HepG2 (cell line): Measurements from ENCODE around the gene TMPO. TPM values are rescaled to one million over a fixed set of nuclear protein-coding genes. Genes with fewer than 3 reads are reported as not detected.

ENCODE experiments used
- NRL ChIP-seq: sonication (generic); formaldehyde crosslinking; IDR thresholded peaks from 2 replicates; pipeline ENCODE4 v1.5.0; 2020; ENCODE audit warnings: missing genetic modification reagents, mild to moderate bottlenecking, moderate library complexity, borderline replicate concordance
- RBFOX2 ChIP-seq: fragments of 200-400 bp; formaldehyde crosslinking; IDR thresholded peaks from 2 replicates; pipeline ENCODE4 v1.6.1; 2017; ENCODE audit warnings: low read depth, mild to moderate bottlenecking, low read length
- SOX5 ChIP-seq: IDR thresholded peaks from 2 replicates; pipeline ENCODE4 v1.6.1; 2016; ENCODE audit warnings: borderline replicate concordance
- SRSF1 ChIP-seq: fragments of 200-400 bp; formaldehyde crosslinking; optimal IDR thresholded peaks from 2 replicates; pipeline ENCODE3; 2017; ENCODE audit warnings: mild to moderate bottlenecking, low read depth, low read length, moderate library complexity
- TAF1 ChIP-seq: sonication (generic); formaldehyde crosslinking; IDR thresholded peaks from 2 replicates; pipeline ENCODE4 v1.4.0; 2020; ENCODE audit warnings: missing genetic modification reagents
- ZBTB40 ChIP-seq, 2 experiments: fragments of 450-650 bp in 1 of 2; sonication (generic) in 1 of 2; formaldehyde crosslinking in 1 of 2; IDR thresholded peaks; 2 replicates each; pipeline versions ENCODE4 v1.6.1 to v1.8.0; 2016 to 2022; ENCODE audit warnings: antibody characterized with exemption in 1 of 2, mild to moderate bottlenecking in 1 of 2, missing genetic modification reagents in 1 of 2
- ZNF30 ChIP-seq: sonication (generic); formaldehyde crosslinking; IDR thresholded peaks from 2 replicates; pipeline ENCODE4 v1.5.0; 2020; ENCODE audit warnings: mild to moderate bottlenecking, missing genetic modification reagents
- ZNF605 ChIP-seq: sonication (generic); formaldehyde crosslinking; IDR thresholded peaks from 2 replicates; pipeline ENCODE4 v1.8.0; 2022; ENCODE audit warnings: mild to moderate bottlenecking, missing genetic modification reagents
- polyA plus RNA-seq, 8 experiments: library from polyadenylated mRNA; depleted of rRNA in 3 of 8; stranded (reverse) in 7 of 8; unstranded in 1 of 8; fragments of >200 nt; fragmentation: Illumina TruSeq in 4 of 8; extraction: Trizol in 4 of 8; gene quantifications; 2 replicates each; pipeline versions ENCODE4 v1.2.1 to v1.2.3, GENCODE V29; 2011 to 2016; ENCODE audit warnings: low read depth in 4 of 8, missing spikeins in 1 of 8, mixed read lengths in 1 of 8; ENCODE audit not compliant: insufficient read depth in 1 of 8
- total RNA-seq, 5 experiments: library from RNA; depleted of rRNA; stranded (reverse); fragments of >200 nt; fragmentation: Illumina TruSeq; extraction: Trizol; gene quantifications; 2 replicates each; pipeline ENCODE4 v1.2.3, GENCODE V29; 2016; ENCODE audit warnings: low read depth in 1 of 5
- TF ChIP-seq, protein P1 (sequence below): sonication (generic); formaldehyde crosslinking; IDR thresholded peaks from 2 replicates; pipeline ENCODE4 v1.8.0; 2022; ENCODE audit warnings: missing genetic modification reagents, mild to moderate bottlenecking, inconsistent platforms, borderline replicate concordance
- TF ChIP-seq, protein P2 (sequence below): sonication (generic); formaldehyde crosslinking; IDR thresholded peaks from 2 replicates; pipeline ENCODE4 v1.5.1; 2020; ENCODE audit warnings: mild to moderate bottlenecking, moderate library complexity, missing genetic modification reagents
- TF ChIP-seq, protein P3 (sequence below): sonication (generic); formaldehyde crosslinking; IDR thresholded peaks from 2 replicates; pipeline ENCODE4 v1.4.0; 2020; ENCODE audit warnings: mild to moderate bottlenecking, low read depth, missing genetic modification reagents

Gene TMPO
- total and polyA plus RNA-seq, 2 of the 13 experiments (the other 11 are each of a cell fraction or from before 2014, with no cell fraction given): 24.2 to 167 TPM

DNA sequence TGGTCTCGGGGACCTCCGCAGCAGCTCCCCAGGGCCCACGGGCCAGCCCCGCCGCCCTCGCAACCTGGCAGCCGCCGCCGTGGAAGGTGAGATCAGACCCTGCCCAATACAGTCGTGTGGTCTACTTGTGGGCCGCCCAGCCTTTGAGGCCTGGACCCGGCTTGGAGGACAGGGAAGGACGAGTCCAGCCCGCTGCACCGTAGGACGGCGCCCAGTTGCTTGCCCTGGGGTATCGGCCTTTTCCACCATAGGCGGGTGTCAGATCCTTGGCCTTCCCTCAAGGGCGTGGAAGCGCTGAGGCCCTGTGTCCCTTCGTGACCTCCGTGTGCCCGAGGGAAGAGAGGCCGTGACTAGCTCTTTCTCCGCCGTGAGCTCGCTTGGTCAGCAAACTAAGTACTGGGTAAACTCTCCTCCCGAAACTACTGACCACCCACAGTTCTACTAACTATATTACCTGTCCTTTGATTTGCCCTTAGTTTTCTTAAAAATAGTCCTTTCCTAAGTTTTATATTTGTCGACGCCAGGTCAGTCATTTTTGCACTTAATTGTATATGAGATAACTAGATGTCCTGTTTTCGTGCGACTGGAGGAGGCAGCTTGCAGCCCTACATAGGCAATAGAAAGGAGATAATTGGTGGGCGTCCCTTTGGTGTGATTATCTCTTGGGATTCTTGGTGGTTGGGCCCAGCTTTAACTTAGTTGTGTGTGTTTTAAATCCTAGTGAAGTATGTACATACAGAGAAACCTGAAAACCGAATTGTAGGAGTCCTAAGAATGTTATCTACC is 78.9 kb downstream of the TMPO start (continued):
- TF ChIP-seq ZBTB40 (IDR thresholded peaks at IDR 0.05) (no peak), ZBTB40 (CRISPR knock-in tag; IDR thresholded peaks at IDR 0.05) (peak; percentile 73), ZNF30 (CRISPR knock-in tag) (0 out of 2 replicates have a peak, but pooled peaks have one; percentile 77), SOX5 (CRISPR knock-in tag) (no peak), TAF1 (CRISPR knock-in tag) (no peak), RBFOX2 (peak; percentile 38), NRL (CRISPR knock-in tag) (peak; percentile 37; the same call in 1 of the 2 replicates), ZNF605 (CRISPR knock-in tag) (peak; percentile 52; the same call in 1 of the 2 replicates), SRSF1 (peak; percentile 26)
- TF ChIP-seq, protein P1, sequence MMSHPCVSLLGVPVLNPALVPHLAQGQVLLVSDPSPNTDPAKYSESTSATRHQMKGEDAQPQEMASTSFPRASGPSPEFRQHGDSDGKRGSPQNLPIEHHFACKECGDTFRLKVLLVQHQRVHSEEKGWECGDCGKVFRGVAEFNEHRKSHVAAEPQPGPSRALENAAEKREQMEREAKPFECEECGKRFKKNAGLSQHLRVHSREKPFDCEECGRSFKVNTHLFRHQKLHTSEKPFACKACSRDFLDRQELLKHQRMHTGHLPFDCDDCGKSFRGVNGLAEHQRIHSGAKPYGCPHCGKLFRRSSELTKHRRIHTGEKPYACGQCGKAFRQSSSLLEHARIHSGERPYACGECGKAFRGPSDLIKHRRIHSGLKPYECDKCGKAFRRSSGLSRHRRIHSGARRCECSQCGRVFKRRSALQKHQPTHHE: no peak
- TF ChIP-seq, protein P2, sequence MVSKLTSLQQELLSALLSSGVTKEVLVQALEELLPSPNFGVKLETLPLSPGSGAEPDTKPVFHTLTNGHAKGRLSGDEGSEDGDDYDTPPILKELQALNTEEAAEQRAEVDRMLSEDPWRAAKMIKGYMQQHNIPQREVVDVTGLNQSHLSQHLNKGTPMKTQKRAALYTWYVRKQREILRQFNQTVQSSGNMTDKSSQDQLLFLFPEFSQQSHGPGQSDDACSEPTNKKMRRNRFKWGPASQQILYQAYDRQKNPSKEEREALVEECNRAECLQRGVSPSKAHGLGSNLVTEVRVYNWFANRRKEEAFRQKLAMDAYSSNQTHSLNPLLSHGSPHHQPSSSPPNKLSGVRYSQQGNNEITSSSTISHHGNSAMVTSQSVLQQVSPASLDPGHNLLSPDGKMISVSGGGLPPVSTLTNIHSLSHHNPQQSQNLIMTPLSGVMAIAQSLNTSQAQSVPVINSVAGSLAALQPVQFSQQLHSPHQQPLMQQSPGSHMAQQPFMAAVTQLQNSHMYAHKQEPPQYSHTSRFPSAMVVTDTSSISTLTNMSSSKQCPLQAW: no peak
- TF ChIP-seq, protein P3, sequence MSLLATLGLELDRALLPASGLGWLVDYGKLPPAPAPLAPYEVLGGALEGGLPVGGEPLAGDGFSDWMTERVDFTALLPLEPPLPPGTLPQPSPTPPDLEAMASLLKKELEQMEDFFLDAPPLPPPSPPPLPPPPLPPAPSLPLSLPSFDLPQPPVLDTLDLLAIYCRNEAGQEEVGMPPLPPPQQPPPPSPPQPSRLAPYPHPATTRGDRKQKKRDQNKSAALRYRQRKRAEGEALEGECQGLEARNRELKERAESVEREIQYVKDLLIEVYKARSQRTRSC (CRISPR knock-in tag): no peak
